Measurements from ENCODE around the gene KIAA1217.

KIAA1217 gene

GRCh38 chr10:24378126-24378920 lies 169.4 kb downstream of the KIAA1217 start:
- no peak for DNase-seq

- DNase-seq, result no peak
Observed at GRCh38 chr10:24381235-24382010, 172.5 kb downstream of the KIAA1217 start.

GRCh38 chr10:24382045-24382444 lies 173.1 kb downstream of the KIAA1217 start:
- DNase-seq, result no peak

GRCh38 chr10:24382596-24382978 lies 173.6 kb downstream of the KIAA1217 start:
- DNase-seq, result no peak

- no peak for DNase-seq
Observed at GRCh38 chr10:24382979-24383663, 174.2 kb downstream of the KIAA1217 start.

GRCh38 chr10:24383681-24384106 lies 174.8 kb downstream of the KIAA1217 start:
- DNase-seq, result peak; percentile 95

GRCh38 chr10:24384954-24385353 lies 176.0 kb downstream of the KIAA1217 start:
- DNase-seq, result no peak

GRCh38 chr10:24385776-24386175 lies 176.8 kb downstream of the KIAA1217 start:
- DNase-seq, result peak; percentile 73

- no peak for DNase-seq
Observed at GRCh38 chr10:24390146-24390700, 181.3 kb downstream of the KIAA1217 start.

GRCh38 chr10:24390746-24391145 lies 181.8 kb downstream of the KIAA1217 start:
- no peak for DNase-seq

GRCh38 chr10:24393201-24393600 lies 184.3 kb downstream of the KIAA1217 start:
- DNase-seq, result no peak

- no peak for DNase-seq
Observed at GRCh38 chr10:24394461-24395190, 185.7 kb downstream of the KIAA1217 start.

- no peak for DNase-seq
Observed at GRCh38 chr10:24396396-24396795, 187.5 kb downstream of the KIAA1217 start.

GRCh38 chr10:24397662-24398061 lies 188.7 kb downstream of the KIAA1217 start:
- no peak for DNase-seq

- no peak for DNase-seq
Observed at GRCh38 chr10:24404567-24404966, 195.6 kb downstream of the KIAA1217 start.

GRCh38 chr10:24405635-24406034 lies 196.7 kb downstream of the KIAA1217 start:
- DNase-seq, result no peak

GRCh38 chr10:24406809-24407483 lies 198.0 kb downstream of the KIAA1217 start:
- no peak for DNase-seq

GRCh38 chr10:24407928-24408327 lies 199.0 kb downstream of the KIAA1217 start:
- no peak for DNase-seq

- no peak for DNase-seq
Observed at GRCh38 chr10:24408365-24408764, 199.4 kb downstream of the KIAA1217 start.

GRCh38 chr10:24414597-24414996 lies 205.7 kb downstream of the KIAA1217 start:
- DNase-seq, result no peak

- peak; percentile 89 for DNase-seq
Observed at GRCh38 chr10:24415455-24416125, 206.7 kb downstream of the KIAA1217 start.
